Tibial nerve (tissue), 4 donors: ENCODE results near the gene TRIM24. TPM values are rescaled to one million over a fixed set of nuclear protein-coding genes. Genes with fewer than 3 reads are reported as not detected.

Source experiments
- DNase-seq, 2 donors: peaks; one replicate each; pipeline ENCODE4 v3.0.0-alpha.2; 2019; ENCODE audit warnings: low spot score in 2 of 2
- H3K27ac ChIP-seq, 4 donors: fragments of 200-600 bp; sonication (generic) in 3 of 4; one replicate each; pipeline ENCODE4 v1.5.1; 2017 to 2019; ENCODE audit warnings: mild to moderate bottlenecking in 1 of 4
- H3K27me3 ChIP-seq, 2 donors: fragments of 200-600 bp; sonication (generic) in 1 of 2; one replicate each; pipeline versions ENCODE4 v1.5.1 to v1.6.0; 2017 to 2019
- H3K36me3 ChIP-seq, 3 donors: fragments of 200-600 bp; sonication (generic); one replicate each; pipeline ENCODE4 v1.5.1; 2018 to 2019
- H3K4me1 ChIP-seq, 4 donors: fragments of 200-600 bp; sonication (generic) in 3 of 4; one replicate each; pipeline ENCODE4 v1.5.1; 2017 to 2019
- H3K4me3 ChIP-seq, 4 donors: fragments of 200-600 bp; sonication (generic) in 3 of 4; one replicate each; pipeline ENCODE4 v1.5.1; 2017 to 2019; ENCODE audit warnings: mild to moderate bottlenecking in 1 of 4, moderate library complexity in 1 of 4
- H3K9me3 ChIP-seq, 4 donors: fragments of 200-600 bp; sonication (generic) in 3 of 4; one replicate each; pipeline ENCODE4 v1.5.1; 2017 to 2019
- CTCF ChIP-seq, 5 experiments: fragments of 200-600 bp in 3 of 5; fragments of 450-650 bp in 2 of 5; sonication (generic) in 3 of 5; IDR thresholded peaks; one replicate each; pipeline ENCODE4 v1.5.1; 2016 to 2019; ENCODE audit warnings: antibody characterized with exemption in 5 of 5, mild to moderate bottlenecking in 3 of 5, moderate library complexity in 2 of 5
- EP300 ChIP-seq, 2 donors: sonication (generic); formaldehyde crosslinking; IDR thresholded peaks; one replicate each; pipeline ENCODE4 v1.6.1; 2017; ENCODE audit warnings: antibody characterized with exemption in 2 of 2, mild to moderate bottlenecking in 1 of 2
- POLR2A ChIP-seq, 2 donors: fragments of 450-650 bp; IDR thresholded peaks; one replicate each; pipeline ENCODE4 v1.6.1; 2017; ENCODE audit warnings: antibody characterized with exemption in 2 of 2, mild to moderate bottlenecking in 2 of 2, moderate library complexity in 2 of 2
- WGBS, 2 donors: methylation state at CpG; one replicate each; pipeline ENCODE4 v1.1.5; 2018; 5-methylcytosine and 5-hydroxymethylcytosine counted together
- total RNA-seq, 4 donors: library from RNA; depleted of rRNA; stranded (reverse); fragments of >200 nt; gene quantifications; one replicate each; pipeline ENCODE4 v1.1.0, GENCODE V29; 2016

TRIM24 gene
- total RNA-seq, 4 donors from 2014 or later = 15.9 to 20.5 (median 17.7) TPM

- Histone ChIP-seq H3K9me3 (peaks cover 0 to 62% (median 20%) of the 10 kb centered on the region in 4 donors), H3K27me3 (no peaks in the 10 kb centered on the region), H3K27ac (no peak overlapping the region), H3K4me1 (no peaks in the 10 kb centered on the region), H3K4me3 (no peak overlapping the region), H3K36me3 (peaks cover 0 to 100% (median 31%) of the 10 kb centered on the region in 3 donors)
- no peak for TF ChIP-seq EP300 (IDR thresholded peaks at IDR 0.05)
- no peak for TF ChIP-seq CTCF (IDR thresholded peaks at IDR 0.05)
- TF ChIP-seq POLR2A (IDR thresholded peaks at IDR 0.05) = no peak
- whole genome bisulfite sequencing, 2 donors = 94 to 96% methylated on average over 8 of the region's 8 CpGs
- DNase-seq = no peak
Measured at GRCh38 chr7:138565451-138566114, 105.5 kb downstream of the TRIM24 start.

GRCh38 chr7:138568655-138569054, 108.6 kb downstream of the TRIM24 start:
- no peak for TF ChIP-seq POLR2A (IDR thresholded peaks at IDR 0.05)
- TF ChIP-seq EP300 (IDR thresholded peaks at IDR 0.05) = no peak
- TF ChIP-seq CTCF (IDR thresholded peaks at IDR 0.05) = no peak
- 97 to 99% methylated on average over 2 of the region's 2 CpGs for WGBS, 2 donors
- DNase-seq = no peak
- H3K4me1 ChIP-seq = no peaks in the 10 kb centered on the region
- H3K4me3 ChIP-seq = no peak overlapping the region
- H3K27ac ChIP-seq = no peak overlapping the region
- H3K27me3 ChIP-seq = no peaks in the 10 kb centered on the region
- H3K36me3 ChIP-seq = peaks cover 0 to 96% (median 17%) of the 10 kb centered on the region in 3 donors
- peaks cover 0 to 31% (median 18%) of the 10 kb centered on the region in 4 donors for H3K9me3 ChIP-seq

- DNase-seq = no peak
- 96 to 97% methylated on average over 3 of the region's 3 CpGs for whole genome bisulfite sequencing, 2 donors
- Histone ChIP-seq H3K4me3 (no peak overlapping the region), H3K27ac (no peak overlapping the region), H3K27me3 (no peaks in the 10 kb centered on the region), H3K9me3 (peaks cover 0 to 23% (median 15%) of the 10 kb centered on the region in 4 donors), H3K36me3 (peaks cover 0 to 96% (median 12%) of the 10 kb centered on the region in 3 donors), H3K4me1 (no peaks in the 10 kb centered on the region)
- TF ChIP-seq CTCF (IDR thresholded peaks at IDR 0.05) (no peak), EP300 (IDR thresholded peaks at IDR 0.05) (no peak), POLR2A (IDR thresholded peaks at IDR 0.05) (no peak)
Measured at GRCh38 chr7:138569418-138569817, 109.4 kb downstream of the TRIM24 start.

- 94 to 97% methylated on average over 4 of the region's 4 CpGs for WGBS, 2 donors
Measured at GRCh38 chr7:138570715-138571114, 110.7 kb downstream of the TRIM24 start.

More at GRCh38 chr7:138570715-138571114, 110.7 kb downstream of the TRIM24 start:
- DNase-seq = no peak
- Histone ChIP-seq H3K27me3 (no peaks in the 10 kb centered on the region), H3K9me3 (peaks cover 0 to 10% (median 4%) of the 10 kb centered on the region in 4 donors), H3K36me3 (peaks cover 0 to 90% (median 6%) of the 10 kb centered on the region in 3 donors), H3K4me3 (no peak overlapping the region), H3K4me1 (no peaks in the 10 kb centered on the region), H3K27ac (no peak overlapping the region)
- no peak for TF ChIP-seq EP300 (IDR thresholded peaks at IDR 0.05)
- TF ChIP-seq CTCF (IDR thresholded peaks at IDR 0.05) = no peak
- no peak for TF ChIP-seq POLR2A (IDR thresholded peaks at IDR 0.05)
